ENCODE data around the gene TRIM37. TPM values are rescaled to one million over a fixed set of nuclear protein-coding genes. Genes with fewer than 3 reads are reported as not detected.

TRIM37 gene
- polyA plus RNA-seq, 1 of the 3 experiments (the other 2 are of a cell fraction) = 20.5 TPM

- WGBS (ENCODE audit: low lambda C conversion rate) = 80% methylated on average over 7 of the region's 7 CpGs
- Histone ChIP-seq H3K9me3 (no peaks in the 10 kb centered on the region), H3K9ac (no peak overlapping the region), H4K20me1 (ENCODE audit: insufficient read depth) (no peaks in the 10 kb centered on the region), H3K4me1 (ENCODE audit: control insufficient read depth in 1 of 2, insufficient read depth in 2 of 2, low read depth in 1 of 2, low read length in 1 of 2) (peaks cover 0 to 3% of the 10 kb centered on the region in 2 experiments; a peak in 2 of 4 replicates), H3F3A (replicated peaks; ENCODE audit: insufficient read depth) (peaks cover 10% of the 10 kb centered on the region), H3K79me2 (ENCODE audit: insufficient read depth) (no peaks in the 10 kb centered on the region), H3K4me2 (no peak overlapping the region), H3K9me2 (no peaks in the 10 kb centered on the region), H3K27me3 (ENCODE audit: insufficient read depth) (no peaks in the 10 kb centered on the region), H2AFZ (ENCODE audit: low read depth) (no peak overlapping the region), H3K27ac (ENCODE audit: low read depth in 2 of 2, low read length in 1 of 2) (no peak overlapping the region), H3K4me3 (ENCODE audit: low read depth in 2 of 2, low read length in 1 of 2) (no peak overlapping the region), H3K36me3 (replicated peaks in 1 of 2; ENCODE audit: control insufficient read depth in 1 of 2, insufficient read depth in 2 of 2, low read length in 1 of 2) (peaks cover 28 to 35% of the 10 kb centered on the region in 2 experiments)
- ChIA-PET CTCF (interaction anchor here (1.0 to 14.0 kb wide), 4 partner anchors 12 to 479 kb away, joined by 3 to 204 read pairs (median 8); no protein-coding TSS in a partner anchor), POLR2A (interaction anchor here (0.6 kb wide), 1 partner anchor 340 kb away, joined by 6 read pairs; no protein-coding TSS in a partner anchor)
- TF ChIP-seq EZH2phosphoT487 (IDR thresholded peaks at IDR 0.05; ENCODE audit: borderline replicate concordance, low read depth) (no peak), MAX (IDR thresholded peaks at IDR 0.05; ENCODE audit: low read depth) (no peak), RCOR1 (IDR thresholded peaks at IDR 0.05; ENCODE audit: low read length) (no peak), FOSL2 (IDR thresholded peaks at IDR 0.05; ENCODE audit: borderline replicate concordance, low read depth) (no peak), NFIC (IDR thresholded peaks at IDR 0.05; ENCODE audit: borderline replicate concordance) (no peak), RXRA (IDR thresholded peaks at IDR 0.05; ENCODE audit: borderline replicate concordance, low read depth) (no peak), ELF1 (IDR thresholded peaks at IDR 0.05) (no peak), EP300 (IDR thresholded peaks at IDR 0.05; ENCODE audit: borderline replicate concordance in 1 of 2, low read depth in 1 of 2, low read length in 1 of 2) (no peak), POLR2AphosphoS5 (IDR thresholded peaks at IDR 0.05; ENCODE audit: low read depth, low read length) (no peak), TEAD4 (IDR thresholded peaks at IDR 0.05; ENCODE audit: borderline replicate concordance, insufficient read depth) (no peak), MEF2A (IDR thresholded peaks at IDR 0.05; ENCODE audit: borderline replicate concordance, low read depth) (no peak), MXI1 (IDR thresholded peaks at IDR 0.05; ENCODE audit: low read depth, low read length) (no peak), FOXJ3 (CRISPR knock-in tag; IDR thresholded peaks at IDR 0.05) (no peak), CTCF (IDR thresholded peaks at IDR 0.05) (no peak), SIN3A (IDR thresholded peaks at IDR 0.05; ENCODE audit: borderline replicate concordance, low read depth, low read length) (no peak), RAD21 (IDR thresholded peaks at IDR 0.05; ENCODE audit: low read length) (no peak), JUND (IDR thresholded peaks at IDR 0.05) (no peak)
- TF ChIP-seq, protein P1, sequence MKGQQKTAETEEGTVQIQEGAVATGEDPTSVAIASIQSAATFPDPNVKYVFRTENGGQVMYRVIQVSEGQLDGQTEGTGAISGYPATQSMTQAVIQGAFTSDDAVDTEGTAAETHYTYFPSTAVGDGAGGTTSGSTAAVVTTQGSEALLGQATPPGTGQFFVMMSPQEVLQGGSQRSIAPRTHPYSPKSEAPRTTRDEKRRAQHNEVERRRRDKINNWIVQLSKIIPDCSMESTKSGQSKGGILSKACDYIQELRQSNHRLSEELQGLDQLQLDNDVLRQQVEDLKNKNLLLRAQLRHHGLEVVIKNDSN (IDR thresholded peaks at IDR 0.05; ENCODE audit: borderline replicate concordance, low read depth) = no peak
- TF ChIP-seq, protein P2, sequence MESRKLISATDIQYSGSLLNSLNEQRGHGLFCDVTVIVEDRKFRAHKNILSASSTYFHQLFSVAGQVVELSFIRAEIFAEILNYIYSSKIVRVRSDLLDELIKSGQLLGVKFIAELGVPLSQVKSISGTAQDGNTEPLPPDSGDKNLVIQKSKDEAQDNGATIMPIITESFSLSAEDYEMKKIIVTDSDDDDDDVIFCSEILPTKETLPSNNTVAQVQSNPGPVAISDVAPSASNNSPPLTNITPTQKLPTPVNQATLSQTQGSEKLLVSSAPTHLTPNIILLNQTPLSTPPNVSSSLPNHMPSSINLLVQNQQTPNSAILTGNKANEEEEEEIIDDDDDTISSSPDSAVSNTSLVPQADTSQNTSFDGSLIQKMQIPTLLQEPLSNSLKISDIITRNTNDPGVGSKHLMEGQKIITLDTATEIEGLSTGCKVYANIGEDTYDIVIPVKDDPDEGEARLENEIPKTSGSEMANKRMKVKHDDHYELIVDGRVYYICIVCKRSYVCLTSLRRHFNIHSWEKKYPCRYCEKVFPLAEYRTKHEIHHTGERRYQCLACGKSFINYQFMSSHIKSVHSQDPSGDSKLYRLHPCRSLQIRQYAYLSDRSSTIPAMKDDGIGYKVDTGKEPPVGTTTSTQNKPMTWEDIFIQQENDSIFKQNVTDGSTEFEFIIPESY (IDR thresholded peaks at IDR 0.05; ENCODE audit: borderline replicate concordance, low read depth) = no peak
- DNase-seq = no peak
Measured at GRCh38 chr17:58997756-58998553, 108.7 kb downstream of the TRIM37 start.
